HFFc6 (cell line): Measurements from ENCODE around the gene PATZ1. TPM values are rescaled to one million over a fixed set of nuclear protein-coding genes. Genes with fewer than 3 reads are reported as not detected.
A peak's percentile ranks its signal among the peaks of the same experiment; 100 is the strongest.
"Not testable (repeated sequence)": the region's sequence is repeated elsewhere in the genome, so short reads cannot be mapped to it uniquely, and the experiment has no call there.

Source experiments
- DNase-seq: peaks from one replicate; pipeline ENCODE4 v3.0.0-alpha.2; 2018
- H3K27ac Mint-ChIP-seq: 2 replicates; pipeline ENCODE4 v1.8.0; 2020; ENCODE audit warnings: mild to moderate bottlenecking, mixed read lengths
- H3K27me3 Mint-ChIP-seq: 2 replicates; pipeline ENCODE4 v1.8.0; 2021; ENCODE audit warnings: mild to moderate bottlenecking, moderate library complexity, mixed read lengths; ENCODE audit not compliant: insufficient read depth
- H3K36me3 Mint-ChIP-seq: 2 replicates; pipeline ENCODE4 v1.8.0; 2021; ENCODE audit warnings: low read depth, mixed read lengths
- H3K4me1 Mint-ChIP-seq: 2 replicates; pipeline ENCODE4 v1.8.0; 2020; ENCODE audit warnings: low read depth, mixed read lengths
- H3K4me3 Mint-ChIP-seq: 2 replicates; pipeline ENCODE4 v1.8.0; 2020; ENCODE audit warnings: mild to moderate bottlenecking, moderate library complexity, mixed read lengths
- H3K9me3 Mint-ChIP-seq: 2 replicates; pipeline ENCODE4 v1.8.0; 2020; ENCODE audit warnings: mild to moderate bottlenecking, mixed read lengths
- total RNA-seq, 6 experiments: library from RNA; stranded (reverse); fragmentation: NEBNext Ultra II Directional; extraction: Animal tissue kit (Norgen Biotek cat#: 25700); gene quantifications; 2 replicates in 1 of 6; 3 replicates in 5 of 6; pipeline ENCODE4 v1.2.3, GENCODE V29; 2021
- TF ChIP-seq, protein P1 (sequence below): fragments of 200-600 bp; sonication (generic); IDR thresholded peaks from 2 replicates; pipeline ENCODE4 v1.5.0; 2021; ENCODE audit warnings: antibody characterized with exemption, mild to moderate bottlenecking

The PATZ1 gene
- total RNA-seq, 6 experiments from 2014 or later: 12.4 to 16.0 (median 13.9) TPM

DNA sequence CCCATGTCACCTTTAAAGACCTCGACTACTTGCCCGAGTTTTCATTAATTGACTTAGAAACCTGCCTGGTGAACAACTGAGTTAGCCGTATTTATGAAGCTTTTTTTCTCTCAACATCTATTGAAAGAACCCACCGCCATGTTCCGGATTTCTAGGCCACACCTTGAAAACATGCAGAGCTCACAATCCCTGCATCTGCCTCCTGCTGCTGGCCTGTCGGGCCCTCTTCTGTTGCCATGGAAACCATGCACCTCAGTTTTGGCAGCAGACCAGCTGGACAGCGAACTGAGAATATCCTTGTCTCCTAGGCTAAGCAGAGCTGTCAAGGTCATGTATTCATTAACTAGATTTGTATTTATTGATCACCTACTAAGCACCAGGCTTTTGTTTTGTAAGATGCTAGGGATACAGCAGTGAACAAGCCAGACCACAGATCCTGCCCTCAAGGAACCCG is 4.3 kb upstream of the PATZ1 start:
- H3K27ac Mint-ChIP-seq: no peak overlapping the region
- peaks cover 8% of the 10 kb centered on the region; the same call in 1 of the 2 replicates for H3K27me3 Mint-ChIP-seq
- peak; percentile 21 for DNase-seq
- no peaks in the 10 kb centered on the region for H3K36me3 Mint-ChIP-seq
- H3K4me1 Mint-ChIP-seq: peaks cover 6% of the 10 kb centered on the region; the same call in 1 of the 2 replicates
- H3K9me3 Mint-ChIP-seq: no peaks in the 10 kb centered on the region
- TF ChIP-seq, protein P1, sequence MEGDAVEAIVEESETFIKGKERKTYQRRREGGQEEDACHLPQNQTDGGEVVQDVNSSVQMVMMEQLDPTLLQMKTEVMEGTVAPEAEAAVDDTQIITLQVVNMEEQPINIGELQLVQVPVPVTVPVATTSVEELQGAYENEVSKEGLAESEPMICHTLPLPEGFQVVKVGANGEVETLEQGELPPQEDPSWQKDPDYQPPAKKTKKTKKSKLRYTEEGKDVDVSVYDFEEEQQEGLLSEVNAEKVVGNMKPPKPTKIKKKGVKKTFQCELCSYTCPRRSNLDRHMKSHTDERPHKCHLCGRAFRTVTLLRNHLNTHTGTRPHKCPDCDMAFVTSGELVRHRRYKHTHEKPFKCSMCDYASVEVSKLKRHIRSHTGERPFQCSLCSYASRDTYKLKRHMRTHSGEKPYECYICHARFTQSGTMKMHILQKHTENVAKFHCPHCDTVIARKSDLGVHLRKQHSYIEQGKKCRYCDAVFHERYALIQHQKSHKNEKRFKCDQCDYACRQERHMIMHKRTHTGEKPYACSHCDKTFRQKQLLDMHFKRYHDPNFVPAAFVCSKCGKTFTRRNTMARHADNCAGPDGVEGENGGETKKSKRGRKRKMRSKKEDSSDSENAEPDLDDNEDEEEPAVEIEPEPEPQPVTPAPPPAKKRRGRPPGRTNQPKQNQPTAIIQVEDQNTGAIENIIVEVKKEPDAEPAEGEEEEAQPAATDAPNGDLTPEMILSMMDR: no peak
- no peak overlapping the region for H3K4me3 Mint-ChIP-seq

DNA sequence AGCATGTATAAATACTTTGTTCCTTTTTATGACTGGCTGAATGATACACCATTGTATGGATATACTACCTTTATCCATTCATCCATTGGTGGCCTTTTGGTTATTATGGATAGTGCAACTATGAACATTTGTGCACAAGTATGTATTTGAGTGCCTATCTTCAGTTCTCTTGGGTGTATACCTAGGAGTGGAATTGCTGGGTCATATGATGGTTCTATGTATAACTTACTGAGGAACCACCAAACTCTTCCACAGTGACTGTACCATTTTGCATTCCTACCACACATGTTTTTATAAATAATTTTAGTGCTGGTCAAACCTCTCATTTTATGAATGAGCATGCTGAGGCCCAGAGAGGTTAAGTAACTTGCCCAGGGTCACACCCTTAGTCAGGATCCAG is 3.8 kb upstream of the PATZ1 start:
- H3K27me3 Mint-ChIP-seq: peaks cover 8% of the 10 kb centered on the region; the same call in 1 of the 2 replicates
- no peak overlapping the region for H3K4me3 Mint-ChIP-seq
- TF ChIP-seq, protein P1: no peak

DNA sequence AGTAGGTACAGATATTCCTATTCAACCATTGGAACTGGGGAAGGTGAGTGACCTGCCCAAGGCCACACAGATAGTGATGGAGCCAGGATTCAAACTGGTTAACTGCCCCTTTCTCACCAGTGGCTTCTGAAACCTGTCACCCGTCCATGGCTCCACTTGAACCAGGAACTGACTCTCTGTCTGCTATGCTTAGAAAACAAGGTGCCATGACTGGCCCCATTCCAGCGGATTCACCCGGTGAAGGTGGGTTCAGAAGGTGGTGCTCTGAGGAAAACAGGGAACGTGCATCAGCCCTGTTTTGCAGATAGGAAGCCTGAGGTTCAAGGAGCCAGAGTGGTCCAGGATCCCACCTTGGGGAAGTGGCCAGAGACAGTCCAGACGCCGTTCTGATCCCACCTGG is 2.6 kb upstream of the PATZ1 start:
- no peak for DNase-seq
- TF ChIP-seq, protein P1: no peak
- Mint-ChIP-seq H3K27ac (no peak overlapping the region), H3K27me3 (peaks cover 5% of the 10 kb centered on the region; the same call in 1 of the 2 replicates), H3K4me3 (no peak overlapping the region), H3K36me3 (peaks cover 12% of the 10 kb centered on the region), H3K9me3 (no peaks in the 10 kb centered on the region), H3K4me1 (peaks cover 15% of the 10 kb centered on the region)

More for the DNA sequence above, 3.8 kb upstream of the PATZ1 start:
- Mint-ChIP-seq H3K9me3 (no peaks in the 10 kb centered on the region), H3K27ac (no peak overlapping the region), H3K36me3 (0 out of 2 replicates have a peak, but pooled peaks cover under 1% of the 10 kb centered on the region), H3K4me1 (peaks cover 6% of the 10 kb centered on the region; the same call in 1 of the 2 replicates)
- no peak for DNase-seq

DNA sequence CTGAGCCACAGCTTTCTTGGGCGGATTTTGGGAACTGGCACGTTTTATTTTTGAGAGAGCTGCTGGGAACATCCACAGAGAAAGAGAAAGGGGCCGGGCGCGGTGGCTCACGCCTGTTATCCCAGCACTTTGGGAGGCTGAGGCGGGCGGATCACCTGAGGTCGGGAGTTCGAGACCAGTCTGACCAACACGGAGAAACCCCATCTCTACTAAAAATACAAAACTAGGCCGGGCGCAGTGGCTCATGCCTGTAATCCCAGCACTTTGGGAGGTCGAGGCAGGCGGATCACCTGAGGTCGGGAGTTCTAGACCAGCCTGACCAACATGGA is 1.8 kb upstream of the PATZ1 start:
- not testable (repeated sequence) for H3K9me3 Mint-ChIP-seq, H3K27me3 Mint-ChIP-seq, DNase-seq
- Mint-ChIP-seq H3K36me3 (peaks cover 14% of the 10 kb centered on the region), H3K4me1 (peaks cover 23% of the 10 kb centered on the region), H3K27ac (peak overlapping the region; percentile 82; the same call in 1 of the 2 replicates), H3K4me3 (peak overlapping the region; percentile 80)

- Mint-ChIP-seq H3K4me1 (peaks cover 26% of the 10 kb centered on the region), H3K9me3 (no peaks in the 10 kb centered on the region), H3K27ac (peak overlapping the region; percentile 82), H3K4me3 (peak overlapping the region; percentile 80), H3K27me3 (no peaks in the 10 kb centered on the region), H3K36me3 (peaks cover 14% of the 10 kb centered on the region)
- DNase-seq: peak; percentile 44
- TF ChIP-seq, protein P1: no peak
These were observed 1.3 kb upstream of the PATZ1 start for GRCh38 chr22:31347251-31348008.

DNA sequence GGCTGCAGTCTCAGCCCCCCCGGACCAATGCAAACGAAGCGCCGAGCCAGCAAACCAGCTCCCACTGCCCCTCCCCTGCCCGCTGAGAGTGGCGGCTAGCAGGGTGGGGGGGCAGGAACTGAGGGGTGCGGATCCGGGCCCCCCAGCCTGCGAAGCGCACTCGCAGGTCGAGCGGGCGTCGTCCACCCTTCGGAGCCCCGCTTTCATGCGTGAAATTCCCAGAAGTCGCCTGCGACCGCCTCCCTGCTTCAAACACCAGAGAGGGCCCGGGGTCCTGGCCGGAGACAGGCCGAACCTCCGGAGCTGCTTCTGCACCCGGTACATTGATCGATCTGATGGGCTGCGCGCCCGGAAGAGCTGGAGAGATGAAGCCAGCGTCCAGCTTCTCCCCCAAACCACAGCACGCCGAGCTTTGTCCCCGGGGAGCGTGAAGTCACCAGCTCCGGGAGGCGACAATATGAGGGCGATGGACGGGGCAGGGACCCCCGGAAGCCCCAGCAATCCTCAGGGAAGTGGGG is 646 bp upstream of the PATZ1 start:
- Mint-ChIP-seq H3K27me3 (no peaks in the 10 kb centered on the region), H3K9me3 (no peaks in the 10 kb centered on the region), H3K27ac (peak overlapping the region; percentile 82), H3K4me1 (peaks cover 26% of the 10 kb centered on the region), H3K36me3 (peaks cover 14% of the 10 kb centered on the region), H3K4me3 (peak overlapping the region; percentile 80)
- no peak for DNase-seq
- TF ChIP-seq, protein P1: no peak
